HPDE6-E6E7 (cell line): Measurements from ENCODE around the gene FARP1.

Source experiments
- DNase-seq: peaks from one replicate; pipeline ENCODE4 v3.0.0; 2011; ENCODE audit warnings: missing footprints; ENCODE audit errors: extremely low spot score

The FARP1 gene

DNA sequence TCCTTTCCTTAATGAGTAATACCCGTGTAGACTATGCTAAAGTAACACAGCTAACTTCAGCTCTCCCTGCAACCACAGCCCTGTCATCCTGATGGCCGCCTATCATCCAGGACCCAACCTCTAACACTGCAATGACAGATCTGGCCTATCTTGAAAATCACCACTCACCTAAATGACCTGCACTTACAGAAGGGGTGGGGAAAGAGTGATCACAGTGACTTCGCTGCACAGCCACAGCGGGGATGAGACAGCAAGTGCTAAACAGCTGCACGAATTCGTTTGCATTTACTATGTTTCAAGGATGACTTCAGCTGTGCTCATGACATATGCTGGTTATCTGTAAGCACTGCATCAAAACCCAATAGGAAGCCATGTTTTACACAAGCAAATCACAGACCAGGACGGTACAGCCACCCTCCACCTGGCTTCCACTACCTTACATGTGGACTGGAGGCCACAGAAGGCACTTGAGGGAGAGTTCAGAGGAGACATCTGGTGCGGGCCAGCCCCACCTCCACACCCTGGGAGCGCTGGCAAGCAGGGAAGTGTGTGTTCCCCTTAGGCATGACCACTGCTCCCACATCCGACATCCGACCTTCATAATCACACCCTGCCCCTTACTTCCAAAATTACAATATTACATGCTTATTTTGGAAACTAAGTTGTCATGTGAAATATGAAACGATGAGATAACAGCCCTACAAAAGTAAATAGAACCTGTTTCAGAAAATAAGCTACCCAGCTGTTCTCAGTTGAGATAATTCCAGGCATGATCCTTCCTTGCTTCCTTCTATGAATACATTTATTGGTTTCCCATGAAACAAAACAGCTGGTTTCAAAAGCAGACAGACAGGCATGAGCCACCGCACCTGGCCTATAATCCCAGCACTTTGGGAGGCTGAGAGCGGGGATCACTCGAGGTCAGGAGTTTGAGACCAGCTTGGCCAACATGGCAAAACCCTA lies 338.3 kb downstream of the FARP1 start:
- DNase-seq, result no peak

- DNase-seq, result no peak
Measured at GRCh38 chr13:98482476-98483444, 339.9 kb downstream of the FARP1 start.

DNA sequence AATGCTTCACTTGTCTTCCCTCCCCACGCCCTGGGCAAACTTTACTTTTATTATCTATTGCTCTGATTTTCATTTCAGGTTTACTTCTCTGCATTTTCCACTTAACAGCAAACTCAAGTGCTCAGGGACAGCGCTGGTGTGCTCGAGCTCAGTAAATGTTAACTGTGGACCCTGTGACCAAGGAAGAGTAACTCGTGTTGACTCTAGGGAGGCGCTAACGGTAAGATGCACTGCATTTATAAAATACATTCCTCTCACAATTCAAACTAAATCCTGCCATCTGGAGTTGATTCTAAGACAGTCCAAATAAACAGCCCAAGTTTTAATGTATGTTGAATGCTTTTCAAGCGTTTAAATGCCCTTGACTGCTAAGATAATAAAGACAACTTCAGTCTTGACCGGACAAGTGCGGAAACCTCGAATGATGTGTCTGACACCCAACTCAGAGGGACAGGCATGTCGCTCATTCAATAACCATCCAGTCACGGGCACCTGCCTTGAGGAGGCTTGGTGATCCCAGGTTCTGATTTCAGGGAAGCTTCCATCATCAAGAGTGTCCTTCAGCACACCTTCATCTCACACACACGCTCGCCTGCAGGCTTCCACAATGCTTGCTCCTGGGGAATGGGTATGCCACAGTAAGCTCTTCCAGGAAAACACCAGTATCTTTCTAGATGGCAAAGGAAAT lies 340.9 kb downstream of the FARP1 start:
- DNase-seq, result no peak

DNA sequence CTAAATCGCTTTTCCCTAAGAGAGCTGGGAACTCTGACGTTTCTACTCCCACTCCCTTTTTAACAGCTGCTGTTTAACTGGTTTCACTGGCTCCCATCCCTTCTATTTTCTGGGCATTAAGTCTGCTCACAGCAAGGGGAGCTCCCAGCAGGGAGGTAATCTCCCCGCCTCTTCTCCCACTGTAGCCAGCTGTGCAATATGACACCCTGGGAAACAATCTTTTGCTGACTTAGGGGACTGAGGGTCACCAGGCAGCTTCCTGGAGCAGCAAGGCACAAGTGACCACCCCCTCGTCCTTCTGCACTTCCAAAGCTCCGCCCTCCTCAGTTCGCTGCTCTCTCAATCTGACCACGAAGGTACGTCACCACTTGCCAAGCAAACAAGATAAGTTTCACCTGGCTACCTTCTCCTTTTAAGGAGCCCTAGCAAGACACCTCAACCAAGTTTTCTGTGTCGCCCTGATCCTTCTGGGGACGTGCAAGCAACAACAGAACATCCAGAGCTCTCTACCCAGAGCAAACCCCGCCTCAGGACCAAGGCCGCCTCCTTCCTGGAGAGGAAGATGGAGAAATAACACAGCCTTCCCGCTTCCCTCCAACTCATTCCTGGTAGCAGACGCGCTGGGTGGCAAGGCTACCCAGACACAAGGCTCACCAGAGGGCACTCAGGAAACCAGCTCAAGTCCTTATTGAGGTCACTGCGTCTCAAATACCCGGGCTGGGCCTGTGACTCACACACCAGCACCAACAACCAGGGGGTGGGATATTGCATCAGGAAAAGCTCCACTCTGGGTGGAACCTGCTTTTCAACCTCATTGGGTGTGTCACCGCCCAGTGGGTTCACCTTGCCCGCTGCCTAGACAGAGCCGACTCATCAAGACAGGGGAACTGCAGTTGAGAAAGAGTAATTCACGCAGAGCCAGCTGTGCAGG lies 341.7 kb downstream of the FARP1 start:
- peak; percentile 98 for DNase-seq

DNA sequence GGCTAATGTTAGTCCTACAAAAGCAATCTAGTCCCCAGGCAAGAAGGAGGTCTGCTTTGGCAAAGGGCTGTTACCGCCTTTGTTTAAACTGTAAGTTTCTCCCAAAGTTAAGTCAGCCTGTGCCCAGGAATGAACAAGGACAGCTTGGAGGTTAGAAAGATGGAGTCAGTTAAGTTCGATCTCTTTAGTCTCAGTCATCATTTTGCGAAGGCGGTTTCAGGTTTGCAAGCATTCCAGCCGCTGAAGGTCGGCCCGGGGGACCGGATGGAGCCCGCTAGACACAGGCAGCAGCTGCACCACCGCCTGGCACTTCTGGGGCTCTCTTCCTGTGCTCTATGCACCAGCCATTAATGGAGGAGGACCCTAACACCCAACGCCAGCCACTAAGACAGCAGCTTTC lies 342.7 kb downstream of the FARP1 start:
- DNase-seq, result no peak

DNA sequence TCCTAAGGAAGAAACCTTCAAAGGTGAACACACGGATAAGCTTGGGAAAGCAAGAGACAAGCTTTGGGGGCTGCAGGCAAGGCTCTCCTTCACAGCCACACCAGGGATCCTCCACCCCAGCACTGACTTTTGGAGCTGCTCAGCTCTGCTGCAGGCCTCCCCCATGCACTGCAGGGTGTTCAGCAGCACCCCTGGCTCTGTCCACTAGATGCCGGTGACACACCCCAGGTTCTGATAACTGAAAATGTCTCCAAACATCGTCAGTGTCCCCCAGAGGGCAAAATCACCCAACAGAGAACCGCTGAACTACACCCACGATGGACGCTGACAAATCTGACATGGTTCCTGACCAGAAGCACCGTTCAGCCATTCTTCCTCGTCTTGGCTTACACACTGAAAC lies 343.5 kb downstream of the FARP1 start:
- DNase-seq, result no peak

GRCh38 chr13:98487016-98487415 lies 344.1 kb downstream of the FARP1 start:
- no peak for DNase-seq

- no peak for DNase-seq
Measured at GRCh38 chr13:98487522-98487921, 344.6 kb downstream of the FARP1 start.

DNA sequence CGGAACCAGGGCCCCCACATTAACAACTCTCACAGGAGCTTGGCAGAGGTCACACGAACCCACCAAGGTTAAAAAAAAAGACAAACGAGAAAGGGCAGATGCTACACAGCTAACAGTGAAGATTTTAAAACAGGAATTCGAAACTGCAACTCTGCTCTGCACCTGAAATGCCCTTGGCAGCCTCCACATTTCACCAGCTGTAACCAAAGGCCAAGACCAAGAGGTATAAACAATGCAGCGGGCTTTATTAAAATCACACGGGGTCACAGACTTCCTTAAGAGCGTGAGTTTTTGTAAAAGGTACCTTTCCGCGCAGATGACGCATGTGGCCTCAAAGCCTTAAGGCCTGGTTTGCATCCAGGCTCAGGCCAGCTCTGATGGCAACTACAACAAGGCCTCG lies 345.8 kb downstream of the FARP1 start:
- DNase-seq, result no peak

DNA sequence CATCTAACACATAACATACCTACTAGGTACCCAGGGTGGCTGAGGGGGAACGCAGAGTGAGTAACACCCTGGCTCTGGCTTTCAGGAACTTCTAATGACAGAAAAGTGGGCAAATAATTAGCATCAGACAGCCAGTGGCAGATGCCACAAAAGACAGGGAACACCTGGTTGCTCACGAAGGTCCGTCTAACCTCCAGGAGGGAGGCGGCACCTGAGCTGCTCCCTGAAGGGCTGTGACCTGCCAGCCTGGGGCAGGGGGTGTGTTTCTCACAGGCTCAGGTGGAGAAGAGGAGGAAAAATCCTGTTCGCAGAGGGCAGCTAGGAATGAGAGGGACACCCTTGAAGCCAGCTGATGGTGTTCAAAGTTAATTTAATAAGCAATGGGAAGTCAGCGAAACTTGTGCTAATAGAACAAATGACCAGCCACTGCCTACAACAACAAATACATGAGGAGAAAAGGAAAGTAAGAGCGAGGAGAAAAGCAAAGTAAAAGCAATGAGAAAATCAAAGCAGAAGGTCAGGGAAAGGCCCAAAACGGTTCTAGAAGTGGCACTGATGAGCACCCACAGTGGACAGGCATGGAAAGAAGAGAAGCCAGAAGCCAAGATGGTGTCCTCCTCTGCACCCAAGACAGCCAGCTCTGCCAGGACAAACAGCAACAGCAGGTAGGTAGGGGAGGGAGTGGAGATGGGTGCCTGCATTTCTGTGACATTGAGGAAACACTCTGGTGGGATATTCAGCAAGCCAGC lies 346.7 kb downstream of the FARP1 start:
- no peak for DNase-seq

DNA sequence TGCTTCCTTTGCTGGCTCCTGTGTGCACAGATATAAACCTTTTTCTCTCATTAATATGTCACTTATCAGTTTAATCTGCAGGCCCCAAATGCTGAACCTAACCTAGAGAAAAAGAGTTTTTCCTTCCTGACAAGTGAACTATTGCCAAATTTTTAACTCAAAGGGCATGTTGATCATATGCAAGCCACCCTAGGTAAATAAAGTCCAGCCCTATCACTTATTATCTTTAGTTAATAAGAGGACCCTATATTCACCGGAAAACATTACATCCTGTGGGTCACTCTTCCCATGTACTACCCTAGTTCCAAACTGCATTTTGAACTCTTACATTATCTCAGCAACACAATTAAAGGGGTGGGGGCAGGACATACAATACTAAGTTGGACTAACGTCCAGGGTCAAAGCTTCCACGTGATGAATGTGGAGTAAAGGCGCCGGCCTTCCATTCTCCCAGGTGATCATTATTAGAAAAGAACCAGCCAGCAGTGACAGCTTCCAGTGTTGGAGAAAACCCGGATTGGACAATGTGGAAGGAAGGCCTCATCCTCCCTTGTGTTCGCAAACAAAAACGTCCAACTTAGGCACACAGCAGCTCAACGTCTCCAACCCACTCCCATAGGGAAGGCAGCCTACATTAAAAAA lies 347.4 kb downstream of the FARP1 start:
- DNase-seq, result no peak

DNA sequence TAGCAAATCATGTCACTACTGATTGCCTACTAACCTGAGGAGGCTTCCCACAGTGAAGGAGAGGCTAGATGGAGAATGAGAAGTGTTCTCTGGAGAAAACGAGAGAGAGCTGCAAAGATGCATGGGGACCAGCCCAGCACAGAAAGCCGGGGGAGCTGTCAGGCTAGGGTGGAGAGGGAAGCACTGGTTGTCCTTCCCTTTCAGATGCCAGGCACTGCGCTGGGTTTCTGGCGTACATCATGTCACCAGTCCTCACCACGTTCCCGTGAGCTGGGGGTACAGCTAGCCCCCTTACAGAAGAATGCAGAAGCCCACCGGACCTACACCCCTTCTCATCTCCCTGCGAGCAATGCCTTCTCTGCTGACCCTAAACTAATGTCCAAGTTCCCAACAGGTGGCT lies 348.0 kb downstream of the FARP1 start:
- no peak for DNase-seq

DNA sequence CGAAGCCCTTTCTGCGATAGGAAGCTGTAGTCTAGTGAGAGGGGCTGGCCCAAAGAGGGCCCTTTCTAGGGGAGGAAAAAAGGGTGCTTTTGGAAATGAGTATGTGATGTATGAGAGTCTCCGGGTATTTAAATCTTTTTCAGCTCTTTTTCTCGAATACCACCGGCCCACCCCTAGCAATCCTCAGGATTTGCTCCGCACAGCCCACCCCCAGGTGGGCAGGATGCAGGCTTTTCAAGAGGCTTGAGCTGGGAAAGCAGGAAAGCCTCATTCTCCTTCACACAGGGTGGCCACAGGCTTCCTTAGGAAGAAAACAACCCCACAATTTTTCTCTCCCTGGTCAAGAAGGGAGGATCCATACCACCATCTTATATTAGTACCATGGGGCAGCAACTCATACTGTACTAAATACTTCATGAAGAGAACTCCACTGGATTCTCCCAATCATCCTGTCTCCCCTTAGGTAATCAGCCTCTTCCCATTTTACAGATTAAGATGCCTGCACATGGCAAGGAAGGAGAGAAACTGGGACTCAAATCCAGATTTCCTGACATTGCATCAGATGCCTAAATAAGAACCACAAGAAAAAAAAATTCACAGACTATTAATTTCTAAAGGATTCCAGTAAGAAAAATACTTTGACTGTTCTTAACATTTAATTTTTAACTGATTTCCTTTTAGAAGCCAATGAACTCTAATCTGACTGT lies 349.6 kb downstream of the FARP1 start:
- DNase-seq, result no peak

GRCh38 chr13:98493042-98493712 lies 350.3 kb downstream of the FARP1 start:
- no peak for DNase-seq

DNA sequence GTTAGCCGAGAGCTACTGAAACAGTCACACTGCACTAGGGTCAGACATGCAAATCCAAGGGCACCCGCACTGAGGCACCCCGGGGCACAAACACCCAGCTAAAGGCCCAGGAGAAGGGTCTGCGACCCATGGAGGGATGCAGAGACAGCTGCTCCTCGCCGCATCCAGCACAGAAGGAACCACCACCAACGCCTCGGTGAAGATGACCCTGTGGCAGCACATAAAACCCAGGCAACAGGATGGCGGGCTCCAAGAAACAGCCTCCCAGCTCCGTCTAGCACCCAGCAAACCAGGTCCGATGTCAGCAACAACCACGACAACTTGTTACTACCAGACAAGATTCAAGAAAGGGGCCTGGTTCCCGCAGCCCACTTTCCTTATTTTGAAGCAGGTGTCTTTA lies 351.9 kb downstream of the FARP1 start:
- DNase-seq, result no peak

DNA sequence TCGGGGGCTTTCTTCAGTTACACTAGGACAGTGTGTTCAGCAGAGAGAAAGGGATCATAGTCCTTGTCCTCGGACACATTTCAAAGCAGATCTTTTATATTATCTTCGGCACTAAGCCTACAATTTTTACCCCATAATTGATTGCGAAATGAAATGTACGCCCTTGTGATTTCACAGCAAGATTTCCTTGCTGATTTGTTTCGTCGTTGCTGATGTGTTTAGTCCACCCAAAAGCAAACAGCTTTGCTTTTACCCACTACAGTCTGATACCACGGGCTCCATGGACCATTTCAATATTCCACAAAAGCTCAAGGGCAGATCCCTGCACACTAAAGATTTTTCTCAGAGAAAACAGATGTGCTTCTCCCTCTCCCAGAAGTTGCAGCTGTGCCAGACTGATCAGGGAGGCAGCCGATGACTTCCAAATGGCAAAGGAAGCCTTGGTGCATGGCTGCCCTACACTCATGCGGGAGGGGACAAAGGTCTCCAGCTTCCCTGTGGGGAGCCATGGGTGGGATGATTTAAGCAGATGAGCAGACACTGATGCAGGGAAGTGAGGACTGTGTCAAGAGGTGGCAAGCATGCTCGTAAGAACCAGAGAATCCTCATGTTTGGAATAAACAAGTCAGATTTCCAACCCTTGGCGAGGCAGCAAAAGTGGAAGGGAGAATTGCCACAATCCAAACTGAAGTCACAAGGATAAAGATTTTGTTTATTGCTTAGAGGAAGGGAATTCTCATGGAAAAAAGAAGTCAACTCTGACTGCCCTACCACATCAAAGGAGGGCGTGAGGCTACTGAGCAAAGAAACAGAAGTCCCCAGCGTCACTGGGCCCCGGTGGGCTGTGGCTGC lies 353.0 kb downstream of the FARP1 start:
- no peak for DNase-seq

GRCh38 chr13:98496479-98496791 lies 353.5 kb downstream of the FARP1 start:
- DNase-seq, result no peak

DNA sequence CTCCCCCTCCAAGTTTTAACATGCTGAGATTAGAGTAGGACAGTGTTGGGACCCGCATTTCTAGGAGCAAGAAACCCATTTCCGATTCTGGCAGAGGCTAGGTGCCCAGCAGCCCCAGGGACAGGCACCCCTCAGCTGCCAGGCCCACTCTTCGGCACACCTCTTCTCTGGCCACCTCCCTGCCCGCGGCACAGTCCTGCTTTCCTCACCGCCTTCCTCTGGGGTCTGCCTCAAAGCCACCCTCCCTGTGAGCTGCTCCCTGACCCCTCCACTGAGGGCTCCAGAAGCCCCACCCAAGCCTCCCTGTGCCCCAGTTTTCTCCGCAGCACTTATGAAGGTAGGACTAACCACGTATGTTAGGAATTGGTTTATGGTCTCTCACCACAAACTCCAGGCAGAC lies 354.1 kb downstream of the FARP1 start:
- no peak for DNase-seq
